B cell (primary cell): ENCODE data around the gene RNASEH2C. TPM values are rescaled to one million over a fixed set of nuclear protein-coding genes. Genes with fewer than 3 reads are reported as not detected.
A peak's percentile ranks its signal among the peaks of the same experiment; 100 is the strongest.

Experiments used
- ATAC-seq: fragments of 200-7000 bp; cut with Tn5 transposase; one replicate; pipeline ENCODE4 v1.10.0; 2021; ENCODE audit warnings: low read depth, mild to moderate bottlenecking, moderate number of reproducible peaks, moderate library complexity
- CTCF ChIA-PET: fragments of 350-600 bp; sonication (Branson Sonifier 250); formaldehyde crosslinking; loops from one replicate; lab custom pipeline; 2021; ENCODE audit warnings: antibody characterized with exemption, inconsistent platforms; lab: Charles Lee
- POLR2A ChIA-PET: fragments of 350-600 bp; sonication (Branson Sonifier 250); formaldehyde crosslinking; loops from one replicate; lab custom pipeline; 2021; ENCODE audit warnings: antibody characterized with exemption; lab: Charles Lee
- DNase-seq: peaks from one replicate; pipeline ENCODE4 v3.0.0; 2013
- H2AFZ ChIP-seq: 2 replicates; pipeline ENCODE4 v1.6.1; 2012; ENCODE audit warnings: mild to moderate bottlenecking, low read depth, low read length; ENCODE audit not compliant: insufficient read depth, poor library complexity, severe bottlenecking
- H3K27ac ChIP-seq, 2 donors: 1 replicate in 1 of 2; 2 replicates in 1 of 2; pipeline ENCODE4 v1.5.1; 2012 to 2013; ENCODE audit warnings: low read length in 2 of 2, mild to moderate bottlenecking in 2 of 2, moderate library complexity in 1 of 2
- H3K27me3 ChIP-seq, 4 experiments: fragments of 200-600 bp in 1 of 4; sonication (generic) in 1 of 4; replicated peaks in 1 of 4; 1 replicate in 2 of 4; 2 replicates in 2 of 4; pipeline versions ENCODE4 v1.6.1 to v1.7.0; 2013 to 2016; ENCODE audit warnings: low read length in 3 of 4, mild to moderate bottlenecking in 2 of 4, mixed read lengths in 1 of 4, moderate library complexity in 1 of 4; ENCODE audit not compliant: insufficient read depth in 4 of 4, control insufficient read depth in 3 of 4; ENCODE audit errors: control extremely low read depth in 1 of 4
- H3K36me3 ChIP-seq, 2 experiments: replicated peaks in 1 of 2; 1 replicate in 1 of 2; 2 replicates in 1 of 2; pipeline versions ENCODE4 v1.6.1 to v1.7.1; 2013; ENCODE audit warnings: low read length in 1 of 2; ENCODE audit not compliant: insufficient read depth in 2 of 2, control insufficient read depth in 1 of 2; ENCODE audit errors: control extremely low read depth in 1 of 2, extremely low read depth in 1 of 2
- H3K4me1 ChIP-seq, 2 donors: fragments of 200-600 bp in 1 of 2; sonication (generic) in 1 of 2; 1 replicate in 1 of 2; 2 replicates in 1 of 2; pipeline versions ENCODE4 v1.5.1 to v1.6.1; 2013 to 2017; ENCODE audit warnings: low read length in 2 of 2; ENCODE audit not compliant: control insufficient read depth in 2 of 2, insufficient read depth in 2 of 2
- H3K4me2 ChIP-seq: replicated peaks from 2 replicates; pipeline ENCODE3; 2012; ENCODE audit warnings: mild to moderate bottlenecking, low read depth, low read length; ENCODE audit not compliant: poor library complexity, severe bottlenecking
- H3K4me3 ChIP-seq, 5 experiments: fragments of 200-600 bp in 1 of 5; sonication (generic) in 1 of 5; 1 replicate in 3 of 5; 2 replicates in 2 of 5; pipeline versions ENCODE4 v1.5.1 to v1.7.0; 2011 to 2016; ENCODE audit warnings: low read length in 4 of 5, mild to moderate bottlenecking in 4 of 5, low read depth in 2 of 5, control low read depth in 1 of 5, moderate library complexity in 1 of 5; ENCODE audit not compliant: insufficient read depth in 1 of 5; ENCODE audit errors: control extremely low read depth in 1 of 5, extremely low read depth in 1 of 5
- H3K79me2 ChIP-seq: fragments of 200-600 bp; sonication (generic); one replicate; pipeline ENCODE4 v1.6.0; 2016; ENCODE audit warnings: low read length; ENCODE audit not compliant: control insufficient read depth, insufficient read depth
- H3K9ac ChIP-seq: fragments of 200-600 bp; sonication (generic); 2 replicates; pipeline ENCODE4 v1.6.1; 2017; ENCODE audit warnings: mild to moderate bottlenecking, low read length, moderate library complexity
- H3K9me3 ChIP-seq, 3 donors: one replicate each; pipeline versions ENCODE4 v1.6.1 to v1.7.1; 2013; ENCODE audit warnings: low read length in 2 of 3; ENCODE audit not compliant: control insufficient read depth in 2 of 3, insufficient read depth in 1 of 3; ENCODE audit errors: control extremely low read depth in 1 of 3
- H4K20me1 ChIP-seq: 2 replicates; pipeline ENCODE4 v1.6.0; 2012; ENCODE audit warnings: mild to moderate bottlenecking, low read length; ENCODE audit not compliant: insufficient read depth, control insufficient read depth, poor library complexity, severe bottlenecking
- H3K27ac Mint-ChIP-seq: one replicate; pipeline ENCODE4 v1.8.0; 2021; ENCODE audit warnings: mixed read lengths
- H3K27me3 Mint-ChIP-seq: one replicate; pipeline ENCODE4 v1.8.0; 2021; ENCODE audit warnings: mixed read lengths
- H3K4me1 Mint-ChIP-seq: one replicate; pipeline ENCODE4 v1.8.0; 2021; ENCODE audit warnings: mixed read lengths
- H3K4me3 Mint-ChIP-seq: one replicate; pipeline ENCODE4 v1.8.0; 2021; ENCODE audit warnings: mixed read lengths
- H3K9me3 Mint-ChIP-seq: one replicate; pipeline ENCODE4 v1.8.0; 2022; ENCODE audit warnings: mixed read lengths; ENCODE audit not compliant: insufficient read depth
- EZH2 ChIP-seq: IDR thresholded peaks from 2 replicates; pipeline ENCODE4 v1.6.1; 2012; ENCODE audit warnings: borderline replicate concordance, low read depth, mild to moderate bottlenecking, moderate library complexity, low read length; ENCODE audit not compliant: insufficient read depth, poor library complexity, severe bottlenecking
- WGBS: methylation state at CpG from one replicate; pipeline ENCODE4 v1.1.5; 2013; ENCODE audit warnings: missing lambda C conversion rate; ENCODE audit not compliant: insufficient coverage; 5-methylcytosine and 5-hydroxymethylcytosine counted together
- intact Hi-C: fragments of 100-400 bp; cut with micrococcal nuclease; formaldehyde crosslinking; loops from one replicate; pipeline ENCODE4 v1.10.0; 2022
- polyA plus RNA-seq: library from polyadenylated mRNA; depleted of rRNA; stranded (reverse); fragments of >200 nt; gene quantifications from 2 replicates; pipeline ENCODE4 v1.2.3, GENCODE V29; 2012
- total RNA-seq, 2 donors: library from RNA; stranded (reverse); fragments of 120-200 nt in 1 of 2; gene quantifications; 1 replicate in 1 of 2; 2 replicates in 1 of 2; pipeline versions ENCODE4 v1.2.3 to v1.2.4, GENCODE V29; 2013 to 2022
- TF ChIP-seq, protein P1 (sequence below): fragments of 200-600 bp; IDR thresholded peaks from one replicate; pipeline ENCODE4 v1.8.0; 2022; ENCODE audit warnings: antibody characterized with exemption, mild to moderate bottlenecking

The RNASEH2C gene
- total and polyA plus RNA-seq, 2 donors (not counting 1 experiment from before 2014, with no cell fraction given): 75.3 to 95.0 TPM

DNA sequence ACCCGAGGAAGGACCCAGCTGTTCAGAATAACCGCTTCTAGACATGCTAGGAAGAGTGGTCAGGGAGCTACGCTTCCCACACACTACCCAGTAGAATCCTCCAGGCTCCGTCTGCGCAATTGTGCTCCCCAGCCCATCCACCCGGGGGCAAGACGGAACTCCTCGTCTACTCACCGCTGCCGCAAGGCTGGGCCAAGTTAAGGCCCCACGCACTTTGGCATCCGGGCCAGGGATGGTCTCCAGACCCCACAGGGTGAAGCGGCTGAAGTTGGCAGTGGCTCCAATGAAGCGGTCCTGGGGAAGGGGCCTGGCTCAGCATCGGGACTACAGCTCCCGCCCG, 757 bp downstream of the RNASEH2C start:
- H3K4me3 Mint-ChIP-seq: peak overlapping the region; percentile 97
- H3K4me1 ChIP-seq: peaks cover 14 to 16% of the 10 kb centered on the region in 2 donors
- no peaks in the 10 kb centered on the region for H3K27me3 ChIP-seq
- peaks cover 39% of the 10 kb centered on the region for H4K20me1 ChIP-seq
- H3K27ac ChIP-seq: peak overlapping the region in 1 of 2 donors; percentile 73
- WGBS: 1% methylated on average over 14 of the region's 17 CpGs
- intact Hi-C loops: loop anchor here (1.0 to 2.0 kb wide), 5 partner anchors 8 to 282 kb away; partner anchors contain the start of genes AP5B1, BANF1, EIF1AD and KAT5
- no peaks in the 10 kb centered on the region for H3K27me3 Mint-ChIP-seq
- H3K36me3 ChIP-seq: peaks cover 5 to 46% of the 10 kb centered on the region in 2 experiments
- peaks cover 21% of the 10 kb centered on the region for H3K79me2 ChIP-seq
- TF ChIP-seq, protein P1, sequence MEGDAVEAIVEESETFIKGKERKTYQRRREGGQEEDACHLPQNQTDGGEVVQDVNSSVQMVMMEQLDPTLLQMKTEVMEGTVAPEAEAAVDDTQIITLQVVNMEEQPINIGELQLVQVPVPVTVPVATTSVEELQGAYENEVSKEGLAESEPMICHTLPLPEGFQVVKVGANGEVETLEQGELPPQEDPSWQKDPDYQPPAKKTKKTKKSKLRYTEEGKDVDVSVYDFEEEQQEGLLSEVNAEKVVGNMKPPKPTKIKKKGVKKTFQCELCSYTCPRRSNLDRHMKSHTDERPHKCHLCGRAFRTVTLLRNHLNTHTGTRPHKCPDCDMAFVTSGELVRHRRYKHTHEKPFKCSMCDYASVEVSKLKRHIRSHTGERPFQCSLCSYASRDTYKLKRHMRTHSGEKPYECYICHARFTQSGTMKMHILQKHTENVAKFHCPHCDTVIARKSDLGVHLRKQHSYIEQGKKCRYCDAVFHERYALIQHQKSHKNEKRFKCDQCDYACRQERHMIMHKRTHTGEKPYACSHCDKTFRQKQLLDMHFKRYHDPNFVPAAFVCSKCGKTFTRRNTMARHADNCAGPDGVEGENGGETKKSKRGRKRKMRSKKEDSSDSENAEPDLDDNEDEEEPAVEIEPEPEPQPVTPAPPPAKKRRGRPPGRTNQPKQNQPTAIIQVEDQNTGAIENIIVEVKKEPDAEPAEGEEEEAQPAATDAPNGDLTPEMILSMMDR: no peak
- no peak for TF ChIP-seq EZH2
- peak overlapping the region; percentile 91 for H3K27ac Mint-ChIP-seq
- ChIA-PET POLR2A (interaction anchor here (0.6 to 2.8 kb wide), 5 partner anchors 8 to 169 kb away, joined by 3 to 28 read pairs (median 3); partner anchors contain the start of genes KAT5 and MAP3K11), CTCF (interaction anchor here (0.6 to 2.5 kb wide), 13 partner anchors 8 to 169 kb away, joined by 3 to 24 read pairs (median 3); partner anchors contain the start of gene KAT5)
- peak overlapping the region; percentile 87 for H3K4me2 ChIP-seq
- H3K4me1 Mint-ChIP-seq: peaks cover 35% of the 10 kb centered on the region
- peak overlapping the region; percentile 82 for H3K9ac ChIP-seq
- DNase-seq (peak; percentile 46), ATAC-seq (no peak)
- peak overlapping the region; percentile 77 for H2AFZ ChIP-seq
- no peaks in the 10 kb centered on the region for H3K9me3 Mint-ChIP-seq
- H3K4me3 ChIP-seq: peak overlapping the region; percentile 59 to 84 (median 74)
- H3K9me3 ChIP-seq: no peaks in the 10 kb centered on the region

DNA sequence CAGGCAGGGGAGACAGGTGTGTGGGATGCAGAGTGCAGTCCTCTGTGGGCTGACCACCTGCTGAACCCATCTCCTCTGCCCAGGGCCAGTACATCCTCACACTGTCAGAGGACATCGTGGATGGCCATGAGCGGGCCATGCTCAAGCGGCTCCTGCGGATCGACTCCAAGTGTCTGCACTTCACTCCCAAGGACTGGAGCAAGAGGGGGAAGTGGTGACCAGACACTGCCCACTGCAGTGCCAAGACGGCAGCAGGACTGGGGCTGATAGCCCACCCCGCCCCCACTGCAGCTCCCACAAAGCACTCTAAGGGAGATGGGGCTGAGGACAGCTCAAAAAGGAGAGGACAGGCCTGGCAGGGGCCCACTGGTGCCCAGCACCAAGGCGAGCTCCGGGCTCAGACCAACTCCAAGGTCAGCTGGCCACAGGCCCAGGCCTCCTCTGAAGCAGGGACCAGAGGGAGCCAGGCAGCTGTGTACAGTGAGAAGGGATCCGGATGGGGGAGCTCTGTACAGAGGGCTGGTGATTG, 1.6 kb downstream of the RNASEH2C start:
- Mint-ChIP-seq H3K27ac (no peak overlapping the region), H3K9me3 (no peaks in the 10 kb centered on the region), H3K4me3 (peak overlapping the region; percentile 97), H3K27me3 (no peaks in the 10 kb centered on the region), H3K4me1 (peaks cover 40% of the 10 kb centered on the region)
- Histone ChIP-seq H3K79me2 (peaks cover 29% of the 10 kb centered on the region), H3K4me1 (peaks cover 14 to 16% of the 10 kb centered on the region in 2 donors), H3K36me3 (peaks cover 5 to 54% of the 10 kb centered on the region in 2 experiments), H4K20me1 (peaks cover 45% of the 10 kb centered on the region), H2AFZ (no peak overlapping the region), H3K4me2 (peak overlapping the region; percentile 87), H3K27ac (peak overlapping the region in 1 of 2 donors; percentile 73), H3K9ac (no peak overlapping the region), H3K4me3 (no peak overlapping the region), H3K9me3 (no peaks in the 10 kb centered on the region), H3K27me3 (no peaks in the 10 kb centered on the region)
- ATAC-seq (no peak), DNase-seq (no peak)
- TF ChIP-seq, protein P1: no peak
- TF ChIP-seq EZH2: no peak
- WGBS: 91% methylated on average over 8 of the region's 10 CpGs
- intact Hi-C loops: no loop called here
- POLR2A ChIA-PET: interaction anchor here (2.8 kb wide), 1 partner anchor 7 kb away, joined by 28 read pairs; the partner anchor contains the start of gene KAT5
- CTCF ChIA-PET: interaction anchor here (0.6 to 2.5 kb wide), 9 partner anchors 8 to 166 kb away, joined by 3 to 24 read pairs (median 3); partner anchors contain the start of gene KAT5
